Spleen (tissue), 11 donors: ENCODE results near the gene NTRK2. TPM values are rescaled to one million over a fixed set of nuclear protein-coding genes. Genes with fewer than 3 reads are reported as not detected.

Experiments
- DNase-seq: peaks from one replicate; pipeline ENCODE4 v3.0.0-alpha.2; 2020
- H3K27ac ChIP-seq, 8 donors: fragments of 200-600 bp; sonication (generic) in 7 of 8; 1 replicate in 4 of 8; 2 replicates in 4 of 8; pipeline versions ENCODE4 v1.5.0 to v1.8.0; 2016 to 2021; ENCODE audit warnings: inconsistent platforms in 4 of 8, mild to moderate bottlenecking in 4 of 8, moderate library complexity in 1 of 8
- H3K27me3 ChIP-seq, 7 donors: fragments of 200-600 bp; sonication (generic) in 6 of 7; replicated peaks in 1 of 7; 1 replicate in 4 of 7; 2 replicates in 3 of 7; pipeline versions ENCODE4 v1.5.0 to v1.8.0; 2016 to 2021; ENCODE audit warnings: inconsistent platforms in 3 of 7, mild to moderate bottlenecking in 1 of 7
- H3K36me3 ChIP-seq, 6 donors: fragments of 200-600 bp; sonication (generic) in 5 of 6; 1 replicate in 4 of 6; 2 replicates in 2 of 6; pipeline versions ENCODE4 v1.5.0 to v1.8.0; 2016 to 2021; ENCODE audit warnings: inconsistent platforms in 2 of 6
- H3K4me1 ChIP-seq, 6 donors: fragments of 200-600 bp; sonication (generic) in 5 of 6; 1 replicate in 3 of 6; 2 replicates in 3 of 6; pipeline versions ENCODE4 v1.5.0 to v1.8.0; 2016 to 2021; ENCODE audit warnings: inconsistent platforms in 3 of 6
- H3K4me3 ChIP-seq, 8 donors: fragments of 200-600 bp; sonication (generic) in 7 of 8; 1 replicate in 4 of 8; 2 replicates in 4 of 8; pipeline versions ENCODE4 v1.5.0 to v1.8.0; 2016 to 2021; ENCODE audit warnings: inconsistent platforms in 4 of 8, mild to moderate bottlenecking in 4 of 8, moderate library complexity in 2 of 8
- H3K9me3 ChIP-seq, 8 donors: fragments of 200-600 bp; sonication (generic) in 7 of 8; 1 replicate in 4 of 8; 2 replicates in 4 of 8; pipeline versions ENCODE4 v1.5.0 to v1.8.0; 2016 to 2021; ENCODE audit warnings: inconsistent platforms in 4 of 8
- CTCF ChIP-seq, 11 experiments: fragments of 200-600 bp in 7 of 11; fragments of 450-650 bp in 4 of 11; sonication (generic) in 4 of 11; IDR thresholded peaks in 8 of 11; conservative IDR thresholded peaks in 3 of 11; 1 replicate in 7 of 11; 2 replicates in 4 of 11; pipeline versions ENCODE4 v1.4.0 to v1.8.0; 2016 to 2021; ENCODE audit warnings: antibody characterized with exemption in 11 of 11, inconsistent platforms in 4 of 11, mild to moderate bottlenecking in 1 of 11
- POLR2A ChIP-seq, 3 donors: fragments of 450-650 bp; IDR thresholded peaks; one replicate each; pipeline ENCODE4 v1.5.1; 2017; ENCODE audit warnings: antibody characterized with exemption in 3 of 3, mild to moderate bottlenecking in 1 of 3
- POLR2AphosphoS5 ChIP-seq, 3 donors: sonication (generic); formaldehyde crosslinking; IDR thresholded peaks; one replicate each; pipeline ENCODE4 v1.5.1; 2017; ENCODE audit warnings: antibody characterized with exemption in 3 of 3
- WGBS, 5 donors: extraction: QIAGEN DNeasy Blood & Tissue Kit in 3 of 5; methylation state at CpG; one replicate each; pipeline versions ENCODE4 v1.1.5 to v1.1.7; 2013 to 2018; 5-methylcytosine and 5-hydroxymethylcytosine counted together
- intact Hi-C: fragments of 100-400 bp; cut with DNase I; formaldehyde crosslinking; loops from one replicate; pipeline ENCODE4 v1.15.0; 2023; ENCODE audit warnings: low total_unique reads
- polyA plus RNA-seq, 3 donors: library from polyadenylated mRNA; stranded (reverse); fragments of 200-250 nt; gene quantifications; one replicate each; pipeline ENCODE4 v1.2.1, GENCODE V29; 2013
- total RNA-seq, 7 donors: library from RNA; depleted of rRNA in 3 of 7; stranded (reverse); fragments of >200 nt in 3 of 7; fragmentation: NEBNext Ultra II Directional in 4 of 7; extraction: Animal tissue kit (Norgen Biotek cat#: 25700) in 4 of 7; gene quantifications; one replicate each; pipeline versions ENCODE4 v1.1.0 to v1.2.1, GENCODE V29; 2016 to 2021
- donor health status: healthy with polysubstance abuse.
- donor health status: DM: no; HTN: no; CAD: no; lungs with moderate emphysema.
- donor health status: DM: no; HTN: no; CAD: no.
- donor health status: Bipolar disorder and iron deficiency.
- donor health status: healthy.
- donor health status: DM: no; HTN: no; CAD: no.
- donor health status: DM: yes; HTN: yes; CAD: no.

The NTRK2 gene
- total and polyA plus RNA-seq, 10 donors: 0.63 to 22.7 (median 8.9) TPM

- no peaks in the 10 kb centered on the region for H3K36me3 ChIP-seq
- H3K27me3 ChIP-seq: no peaks in the 10 kb centered on the region
- DNase-seq: no peak
- WGBS, 5 donors: 71 to 83% (median 74%) methylated on average over 9 of the region's 9 CpGs
- H3K4me1 ChIP-seq: no peaks in the 10 kb centered on the region
- no peak overlapping the region for H3K27ac ChIP-seq
- no peak for TF ChIP-seq CTCF (IDR thresholded peaks at IDR 0.05 in 8 of 11, conservative IDR thresholded peaks at IDR 0.05 in 3 of 11)
- no peak for TF ChIP-seq POLR2A (IDR thresholded peaks at IDR 0.05)
- no peak for TF ChIP-seq POLR2AphosphoS5 (IDR thresholded peaks at IDR 0.05)
- no peaks in the 10 kb centered on the region for H3K9me3 ChIP-seq
- H3K4me3 ChIP-seq: no peak overlapping the region
- intact Hi-C loops: no loop called here
These were observed 170.0 kb downstream of the NTRK2 start for GRCh38 chr9:84839541-84839940.

DNA sequence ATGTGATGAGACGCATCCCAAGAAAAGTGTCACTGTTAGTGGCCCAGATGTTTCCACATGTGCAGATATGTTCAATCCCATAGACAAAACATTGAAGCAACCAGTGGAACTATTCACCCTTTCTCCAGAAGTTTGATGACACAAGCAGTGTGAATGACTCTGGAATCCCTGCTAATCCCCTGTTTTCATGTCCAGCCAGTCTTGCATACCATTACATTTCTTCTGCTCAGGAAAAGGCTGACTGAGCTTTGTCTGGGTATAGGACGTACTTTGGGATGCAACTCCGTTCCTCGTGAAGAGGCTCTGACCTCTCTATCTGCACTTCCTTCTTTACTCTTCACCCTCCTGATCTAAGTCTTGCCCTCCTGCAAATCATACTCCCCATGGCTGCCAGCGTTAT, 172.4 kb downstream of the NTRK2 start:
- Histone ChIP-seq H3K4me1 (no peaks in the 10 kb centered on the region), H3K4me3 (no peak overlapping the region), H3K9me3 (no peaks in the 10 kb centered on the region), H3K27ac (no peak overlapping the region), H3K36me3 (no peaks in the 10 kb centered on the region), H3K27me3 (no peaks in the 10 kb centered on the region)
- TF ChIP-seq POLR2A (IDR thresholded peaks at IDR 0.05) (no peak), CTCF (IDR thresholded peaks at IDR 0.05 in 8 of 11, conservative IDR thresholded peaks at IDR 0.05 in 3 of 11) (no peak), POLR2AphosphoS5 (IDR thresholded peaks at IDR 0.05) (no peak)
- WGBS, 5 donors: 78 to 91% (median 87%) methylated on average over 5 of the region's 5 CpGs
- DNase-seq: no peak
- intact Hi-C loops: no loop called here

DNA sequence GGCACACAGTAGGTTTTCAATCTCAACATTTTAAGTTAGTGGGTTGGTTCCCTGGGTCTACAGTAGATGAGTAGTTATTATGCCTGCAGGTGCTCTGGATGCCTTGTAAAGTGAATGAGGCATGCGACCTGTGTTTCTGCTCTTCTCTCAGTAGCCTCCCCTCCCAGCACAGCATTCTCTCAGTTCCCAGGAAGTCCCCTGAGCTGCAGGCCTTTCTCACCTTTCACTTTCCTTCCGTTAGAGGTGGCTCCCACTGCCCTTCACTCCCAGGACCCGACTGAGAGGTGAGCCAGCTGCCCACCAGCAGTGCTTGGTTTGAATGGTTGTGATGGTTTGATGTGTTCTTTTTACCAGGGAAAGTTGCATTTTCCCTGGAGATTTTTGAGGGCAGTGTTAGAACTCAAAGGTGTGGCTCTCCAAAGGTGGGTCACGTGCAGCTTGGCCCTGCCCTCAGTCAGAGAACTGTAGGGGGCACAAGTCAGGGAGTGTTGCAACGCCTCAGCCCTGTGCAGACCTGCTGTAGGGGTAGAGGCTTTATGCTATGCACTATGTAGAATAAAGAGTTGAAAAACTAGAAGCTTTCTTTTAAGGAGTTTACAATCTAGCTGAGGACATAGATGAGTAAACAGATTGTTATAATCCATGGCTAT, 173.8 kb downstream of the NTRK2 start:
- H3K4me3 ChIP-seq: no peak overlapping the region
- DNase-seq: no peak
- no peaks in the 10 kb centered on the region for H3K36me3 ChIP-seq
- 72 to 83% (median 82%) methylated on average over 5 of the region's 5 CpGs for WGBS, 5 donors
- no peak for TF ChIP-seq CTCF (IDR thresholded peaks at IDR 0.05 in 8 of 11, conservative IDR thresholded peaks at IDR 0.05 in 3 of 11)
- no peak for TF ChIP-seq POLR2AphosphoS5 (IDR thresholded peaks at IDR 0.05)
- TF ChIP-seq POLR2A (IDR thresholded peaks at IDR 0.05): no peak
- intact Hi-C loops: no loop called here
- H3K9me3 ChIP-seq: no peaks in the 10 kb centered on the region
- no peaks in the 10 kb centered on the region for H3K27me3 ChIP-seq
- no peaks in the 10 kb centered on the region for H3K4me1 ChIP-seq
- no peak overlapping the region for H3K27ac ChIP-seq

GRCh38 chr9:84845956-84846900, 176.7 kb downstream of the NTRK2 start:
- TF ChIP-seq POLR2A (IDR thresholded peaks at IDR 0.05): no peak
- no peak for TF ChIP-seq CTCF (IDR thresholded peaks at IDR 0.05 in 8 of 11, conservative IDR thresholded peaks at IDR 0.05 in 3 of 11)
- no peak for TF ChIP-seq POLR2AphosphoS5 (IDR thresholded peaks at IDR 0.05)
- 87 to 92% (median 88%) methylated on average over 7 of the region's 7 CpGs for WGBS, 5 donors
- Histone ChIP-seq H3K4me3 (no peak overlapping the region), H3K4me1 (no peaks in the 10 kb centered on the region), H3K27me3 (no peaks in the 10 kb centered on the region), H3K9me3 (no peaks in the 10 kb centered on the region), H3K36me3 (no peaks in the 10 kb centered on the region), H3K27ac (no peak overlapping the region)
- intact Hi-C loops: no loop called here
- DNase-seq: no peak
